GM12874 (cell line): ENCODE measurements around the gene STAT4.

Experiments used
- TF ChIP-seq, protein P1 (sequence below): IDR thresholded peaks from 2 replicates; pipeline ENCODE4 v1.5.1; 2011; ENCODE audit warnings: low read depth, mild to moderate bottlenecking, control low read depth, low read length, moderate library complexity; ENCODE audit not compliant: insufficient read depth

Gene STAT4

DNA sequence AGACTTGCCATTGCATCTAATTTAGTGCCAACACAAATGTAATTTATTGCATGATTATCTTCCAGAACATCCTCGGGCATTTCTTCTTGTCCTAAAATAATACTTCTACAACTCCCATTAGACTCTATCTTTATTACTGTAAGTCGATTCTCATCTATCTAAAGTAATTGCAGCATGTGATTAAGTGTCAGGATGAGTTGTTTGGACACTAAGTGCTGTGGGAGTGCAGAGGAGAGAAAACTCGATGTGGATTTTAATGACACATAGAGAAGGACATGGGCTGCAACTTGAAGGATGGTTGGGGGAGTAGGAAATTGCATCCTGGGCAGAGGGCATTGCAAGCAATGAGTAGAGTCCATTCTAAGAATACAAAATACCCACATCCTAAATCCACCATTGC is 33.5 kb downstream of the STAT4 start:
- TF ChIP-seq, protein P1, sequence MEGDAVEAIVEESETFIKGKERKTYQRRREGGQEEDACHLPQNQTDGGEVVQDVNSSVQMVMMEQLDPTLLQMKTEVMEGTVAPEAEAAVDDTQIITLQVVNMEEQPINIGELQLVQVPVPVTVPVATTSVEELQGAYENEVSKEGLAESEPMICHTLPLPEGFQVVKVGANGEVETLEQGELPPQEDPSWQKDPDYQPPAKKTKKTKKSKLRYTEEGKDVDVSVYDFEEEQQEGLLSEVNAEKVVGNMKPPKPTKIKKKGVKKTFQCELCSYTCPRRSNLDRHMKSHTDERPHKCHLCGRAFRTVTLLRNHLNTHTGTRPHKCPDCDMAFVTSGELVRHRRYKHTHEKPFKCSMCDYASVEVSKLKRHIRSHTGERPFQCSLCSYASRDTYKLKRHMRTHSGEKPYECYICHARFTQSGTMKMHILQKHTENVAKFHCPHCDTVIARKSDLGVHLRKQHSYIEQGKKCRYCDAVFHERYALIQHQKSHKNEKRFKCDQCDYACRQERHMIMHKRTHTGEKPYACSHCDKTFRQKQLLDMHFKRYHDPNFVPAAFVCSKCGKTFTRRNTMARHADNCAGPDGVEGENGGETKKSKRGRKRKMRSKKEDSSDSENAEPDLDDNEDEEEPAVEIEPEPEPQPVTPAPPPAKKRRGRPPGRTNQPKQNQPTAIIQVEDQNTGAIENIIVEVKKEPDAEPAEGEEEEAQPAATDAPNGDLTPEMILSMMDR: no peak

- TF ChIP-seq, protein P1: no peak
Measured at GRCh38 chr2:191115804-191116203, 35.0 kb downstream of the STAT4 start.

DNA sequence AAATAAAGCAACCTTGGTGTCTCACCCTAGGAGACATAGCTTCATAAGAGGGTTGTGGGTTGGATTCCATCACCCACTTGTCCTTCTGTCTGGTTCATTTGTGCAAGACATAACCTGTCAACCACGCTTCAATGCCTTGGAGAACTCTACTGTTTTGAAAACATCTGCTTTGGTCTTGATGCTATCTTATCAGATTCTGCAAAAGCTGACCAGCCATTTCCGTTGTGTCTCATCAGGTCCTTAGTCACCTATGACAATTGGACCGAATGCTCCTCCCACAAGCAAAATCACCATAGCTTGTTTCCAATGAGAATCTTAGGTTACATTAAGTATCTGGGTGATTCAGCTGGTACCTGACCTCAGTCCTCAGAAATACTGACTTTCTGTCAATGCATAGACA is 35.4 kb downstream of the STAT4 start:
- TF ChIP-seq, protein P1: no peak

DNA sequence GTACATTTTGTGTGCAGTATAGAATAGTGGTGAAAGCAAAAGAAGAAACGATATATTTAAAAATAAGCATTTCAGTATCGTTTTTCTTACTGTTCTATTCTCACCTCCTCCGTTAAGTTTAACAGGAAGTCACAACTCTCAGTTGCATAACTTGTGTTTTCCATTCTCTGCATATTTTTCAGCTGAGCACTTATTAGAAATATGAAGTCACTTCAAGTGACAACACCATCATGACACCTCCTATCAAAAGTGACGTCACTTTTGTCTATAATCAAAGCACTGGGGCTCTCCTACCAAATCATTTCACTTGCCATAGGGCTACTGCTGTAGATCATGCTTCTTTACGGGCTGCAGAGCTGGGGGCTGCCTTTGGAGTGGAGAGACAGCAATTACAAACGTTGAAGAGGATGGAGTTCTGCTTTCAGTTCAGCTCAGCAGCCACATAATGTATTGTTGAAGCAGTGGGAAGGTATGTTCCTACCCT is 36.3 kb downstream of the STAT4 start:
- TF ChIP-seq, protein P1: no peak

DNA sequence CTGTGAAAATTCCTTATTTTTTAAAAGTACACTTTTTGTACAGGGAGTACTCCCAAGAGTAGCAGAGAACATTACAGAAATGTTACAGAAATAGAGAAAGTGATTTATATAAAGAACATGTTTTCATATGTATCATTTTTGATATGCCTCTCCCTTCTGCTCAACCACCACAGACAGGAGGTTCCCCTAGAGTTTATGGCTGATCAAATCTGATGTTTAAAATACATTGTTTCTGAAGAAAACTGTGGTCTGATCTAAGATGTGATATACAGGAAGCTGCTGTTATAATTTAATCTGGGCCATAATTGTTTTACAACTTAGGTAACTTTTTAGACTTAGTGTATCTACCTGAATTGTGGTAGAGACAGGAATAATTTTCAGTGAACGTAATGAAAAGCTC is 37.0 kb downstream of the STAT4 start:
- TF ChIP-seq, protein P1: no peak

- TF ChIP-seq, protein P1: no peak
Measured at GRCh38 chr2:191112448-191112901, 38.3 kb downstream of the STAT4 start.

GRCh38 chr2:191109888-191110287 is 40.9 kb downstream of the STAT4 start:
- TF ChIP-seq, protein P1: no peak

DNA sequence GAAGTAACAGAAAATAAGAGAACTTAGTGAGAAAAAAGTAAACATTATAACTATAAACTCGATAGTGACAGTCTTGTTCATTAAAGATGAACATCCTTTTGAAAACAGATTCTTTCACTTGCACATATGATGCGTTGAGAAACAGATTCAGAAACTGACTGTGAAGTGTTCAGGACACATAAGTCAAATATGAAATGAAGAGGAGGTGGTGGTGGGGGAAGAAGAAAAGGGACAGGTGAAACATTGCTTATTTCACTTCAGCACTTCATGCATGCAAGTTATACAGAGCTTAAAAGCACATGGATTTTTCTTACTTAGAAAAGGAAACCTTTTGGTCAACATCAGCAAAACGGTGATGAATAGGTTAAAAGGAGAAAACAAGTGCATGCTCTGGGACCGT is 42.5 kb downstream of the STAT4 start:
- TF ChIP-seq, protein P1: no peak
